Hepatocyte (in vitro differentiated cells): ENCODE data around the gene CEP131. TPM values are rescaled to one million over a fixed set of nuclear protein-coding genes. Genes with fewer than 3 reads are reported as not detected.

Experiments
- DNase-seq: peaks from one replicate; pipeline ENCODE4 v3.0.0-alpha.2; 2016; ENCODE audit warnings: low spot score
- H2AFZ ChIP-seq: fragments of 200-600 bp; sonication (generic); 2 replicates; pipeline ENCODE4 v1.6.0; 2016; ENCODE audit warnings: antibody characterized with exemption, mild to moderate bottlenecking
- H3K27ac ChIP-seq: fragments of 200-600 bp; sonication (generic); 2 replicates; pipeline ENCODE4 v1.5.1; 2016; ENCODE audit warnings: mild to moderate bottlenecking
- H3K27me3 ChIP-seq: fragments of 200-600 bp; sonication (generic); 2 replicates; pipeline ENCODE4 v1.6.1; 2016
- H3K36me3 ChIP-seq: fragments of 200-600 bp; sonication (generic); replicated peaks from 2 replicates; pipeline ENCODE4 v1.5.1; 2016; ENCODE audit warnings: low read depth; ENCODE audit not compliant: insufficient read depth
- H3K4me1 ChIP-seq: fragments of 200-600 bp; sonication (generic); 2 replicates; pipeline ENCODE4 v1.5.1; 2016; ENCODE audit warnings: mild to moderate bottlenecking, moderate library complexity; ENCODE audit not compliant: insufficient read depth
- H3K4me2 ChIP-seq: fragments of 200-600 bp; sonication (generic); 2 replicates; pipeline ENCODE4 v1.6.0; 2016
- H3K4me3 ChIP-seq: fragments of 200-600 bp; sonication (generic); 2 replicates; pipeline ENCODE4 v1.5.1; 2016; ENCODE audit warnings: mild to moderate bottlenecking
- H3K79me2 ChIP-seq: fragments of 200-600 bp; sonication (generic); 2 replicates; pipeline ENCODE4 v1.6.0; 2017; ENCODE audit warnings: mild to moderate bottlenecking
- H3K9me2 ChIP-seq: fragments of 200-600 bp; sonication (generic); replicated peaks from 2 replicates; pipeline ENCODE4 v1.6.0; 2017; ENCODE audit warnings: mild to moderate bottlenecking; ENCODE audit not compliant: insufficient read depth
- H3K9me3 ChIP-seq: fragments of 200-600 bp; sonication (generic); 2 replicates; pipeline ENCODE4 v1.5.1; 2016; ENCODE audit warnings: low read depth, mild to moderate bottlenecking
- H4K20me1 ChIP-seq: fragments of 200-600 bp; sonication (generic); 2 replicates; pipeline ENCODE4 v1.6.0; 2016; ENCODE audit warnings: mild to moderate bottlenecking; ENCODE audit not compliant: insufficient read depth, poor library complexity, severe bottlenecking
- EZH2 ChIP-seq: fragments of 200-600 bp; sonication (generic); IDR thresholded peaks from 2 replicates; pipeline ENCODE4 v1.6.1; 2016; ENCODE audit warnings: antibody characterized with exemption, mild to moderate bottlenecking, borderline replicate concordance
- EZH2phosphoT487 ChIP-seq: fragments of 200-600 bp; sonication (generic); IDR thresholded peaks from one replicate; pipeline ENCODE4 v1.6.1; 2018; ENCODE audit warnings: antibody characterized with exemption, mild to moderate bottlenecking, low read depth, moderate library complexity; ENCODE audit not compliant: unreplicated experiment, severe bottlenecking
- WGBS: methylation state at CpG from one replicate; pipeline ENCODE4 v1.1.6; 2016; ENCODE audit warnings: low lambda C conversion rate; ENCODE audit errors: missing lambda C conversion rate; 5-methylcytosine and 5-hydroxymethylcytosine counted together
- polyA plus RNA-seq: library from polyadenylated mRNA; unstranded; fragments of >200 nt; fragmentation: Nextera tagmentation; extraction: Ambion mirVana; gene quantifications from 2 replicates; pipeline ENCODE4 v1.2.1, GENCODE V29; 2016
- total RNA-seq: library from RNA; depleted of rRNA; stranded (reverse); fragments of >200 nt; gene quantifications from 2 replicates; pipeline ENCODE4 v1.2.3, GENCODE V29; 2014
- TF ChIP-seq, protein P1 (sequence below): fragments of 200-600 bp; sonication (generic); IDR thresholded peaks from 2 replicates; pipeline ENCODE4 v1.5.1; 2016; ENCODE audit warnings: antibody characterized with exemption, mild to moderate bottlenecking; ENCODE audit not compliant: poor library complexity

CEP131 gene
- total and polyA plus RNA-seq, 2 experiments from 2014 or later: 7.3 to 10.1 TPM

DNA sequence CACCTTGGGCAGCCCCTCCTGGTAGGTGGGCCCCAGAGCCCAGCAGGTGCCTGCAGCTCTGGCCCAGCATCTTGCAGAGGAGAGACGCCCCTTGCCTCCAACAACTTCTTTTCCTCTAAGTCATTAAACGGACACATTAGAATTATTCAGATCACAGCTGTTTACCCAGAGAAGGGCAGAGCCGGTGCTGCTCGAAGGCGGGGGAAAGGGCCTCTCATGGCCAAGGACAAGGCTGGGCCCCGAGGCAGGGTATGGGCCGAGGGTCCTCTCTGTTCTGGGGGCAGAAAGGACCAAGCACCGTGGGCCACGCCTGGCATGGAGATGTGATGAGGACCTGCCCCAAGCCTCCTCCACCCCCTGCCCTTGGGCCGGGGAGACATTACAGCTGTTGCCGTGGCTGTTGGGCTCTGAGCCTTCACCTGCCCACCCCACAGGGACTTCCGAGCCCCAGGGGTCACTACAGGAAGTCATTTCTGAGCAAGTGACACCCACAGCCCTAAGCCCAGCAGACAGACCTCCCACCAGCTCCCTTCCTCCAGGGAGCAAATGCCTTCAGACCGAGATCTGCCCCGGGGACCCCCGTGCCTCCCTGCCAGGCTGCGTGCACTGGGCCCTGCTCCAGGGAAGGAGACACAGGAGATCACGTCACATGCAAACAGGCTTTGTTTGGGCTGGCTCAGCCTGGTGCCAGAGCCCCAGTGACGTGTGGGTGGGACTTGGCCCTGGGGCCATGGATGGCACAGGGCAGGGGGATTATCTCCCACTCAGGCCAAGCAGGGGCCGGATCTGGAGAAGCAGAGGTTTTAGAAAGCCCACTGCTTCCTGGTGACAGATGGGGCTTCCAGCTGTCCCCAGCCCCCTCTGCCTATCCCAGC lies 58.2 kb downstream of the CEP131 start:
- H3K79me2 ChIP-seq: peaks cover 2% of the 10 kb centered on the region
- H4K20me1 ChIP-seq: no peaks in the 10 kb centered on the region
- DNase-seq: no peak
- no peak for TF ChIP-seq EZH2
- no peak for TF ChIP-seq EZH2phosphoT487
- TF ChIP-seq, protein P1, sequence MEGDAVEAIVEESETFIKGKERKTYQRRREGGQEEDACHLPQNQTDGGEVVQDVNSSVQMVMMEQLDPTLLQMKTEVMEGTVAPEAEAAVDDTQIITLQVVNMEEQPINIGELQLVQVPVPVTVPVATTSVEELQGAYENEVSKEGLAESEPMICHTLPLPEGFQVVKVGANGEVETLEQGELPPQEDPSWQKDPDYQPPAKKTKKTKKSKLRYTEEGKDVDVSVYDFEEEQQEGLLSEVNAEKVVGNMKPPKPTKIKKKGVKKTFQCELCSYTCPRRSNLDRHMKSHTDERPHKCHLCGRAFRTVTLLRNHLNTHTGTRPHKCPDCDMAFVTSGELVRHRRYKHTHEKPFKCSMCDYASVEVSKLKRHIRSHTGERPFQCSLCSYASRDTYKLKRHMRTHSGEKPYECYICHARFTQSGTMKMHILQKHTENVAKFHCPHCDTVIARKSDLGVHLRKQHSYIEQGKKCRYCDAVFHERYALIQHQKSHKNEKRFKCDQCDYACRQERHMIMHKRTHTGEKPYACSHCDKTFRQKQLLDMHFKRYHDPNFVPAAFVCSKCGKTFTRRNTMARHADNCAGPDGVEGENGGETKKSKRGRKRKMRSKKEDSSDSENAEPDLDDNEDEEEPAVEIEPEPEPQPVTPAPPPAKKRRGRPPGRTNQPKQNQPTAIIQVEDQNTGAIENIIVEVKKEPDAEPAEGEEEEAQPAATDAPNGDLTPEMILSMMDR: no peak
- H3K9me2 ChIP-seq: no peaks in the 10 kb centered on the region
- H3K27me3 ChIP-seq: no peaks in the 10 kb centered on the region
- H2AFZ ChIP-seq: no peak overlapping the region
- no peaks in the 10 kb centered on the region for H3K36me3 ChIP-seq
- H3K9me3 ChIP-seq: no peaks in the 10 kb centered on the region
- H3K27ac ChIP-seq: peak overlapping the region; percentile 79
- no peak overlapping the region for H3K4me3 ChIP-seq
- H3K4me2 ChIP-seq: peak overlapping the region; percentile 94
- peaks cover 20% of the 10 kb centered on the region for H3K4me1 ChIP-seq
- WGBS: 60% methylated on average over 18 of the region's 19 CpGs

DNA sequence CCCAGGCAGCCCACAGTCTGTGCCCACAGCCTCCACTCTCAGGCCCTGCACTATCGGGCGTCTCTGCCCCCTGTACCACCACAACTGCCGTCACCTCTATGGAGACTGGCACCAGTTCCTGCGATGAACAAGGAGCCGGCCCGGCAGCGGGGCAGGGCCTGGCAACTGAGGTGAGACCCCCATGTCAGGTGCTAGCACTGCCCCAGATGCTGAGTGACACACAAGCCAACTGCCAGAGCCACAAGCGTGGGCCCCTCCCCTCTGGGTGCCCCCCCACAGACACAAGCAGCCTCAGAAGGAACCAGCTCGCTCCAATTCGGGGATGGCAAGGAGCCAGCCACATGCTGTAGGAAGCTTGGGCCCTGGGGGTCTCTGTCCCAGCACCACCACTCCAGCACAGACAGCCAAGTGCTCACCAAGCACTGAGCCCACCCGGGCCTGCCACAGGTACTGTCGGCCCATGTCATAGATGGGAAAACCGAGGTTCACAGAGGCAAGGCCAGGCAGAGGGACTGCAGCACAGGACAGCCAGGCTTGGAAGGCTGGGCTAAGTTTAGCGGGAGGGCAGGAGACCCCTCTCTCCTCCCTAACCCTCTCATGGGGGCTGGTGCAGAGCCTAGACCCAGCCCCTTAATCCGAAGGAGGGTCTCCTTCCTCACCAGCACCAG lies 58.9 kb downstream of the CEP131 start:
- Histone ChIP-seq H3K9me3 (no peaks in the 10 kb centered on the region), H3K79me2 (peaks cover 2% of the 10 kb centered on the region), H3K4me1 (peaks cover 20% of the 10 kb centered on the region), H3K27me3 (no peaks in the 10 kb centered on the region), H3K27ac (no peak overlapping the region), H3K9me2 (no peaks in the 10 kb centered on the region), H4K20me1 (no peaks in the 10 kb centered on the region), H3K4me2 (peak overlapping the region; percentile 94), H3K36me3 (no peaks in the 10 kb centered on the region), H3K4me3 (no peak overlapping the region), H2AFZ (no peak overlapping the region)
- DNase-seq: no peak
- 96% methylated on average over 15 of the region's 15 CpGs for WGBS
- TF ChIP-seq EZH2: no peak
- TF ChIP-seq, protein P1: no peak

DNA sequence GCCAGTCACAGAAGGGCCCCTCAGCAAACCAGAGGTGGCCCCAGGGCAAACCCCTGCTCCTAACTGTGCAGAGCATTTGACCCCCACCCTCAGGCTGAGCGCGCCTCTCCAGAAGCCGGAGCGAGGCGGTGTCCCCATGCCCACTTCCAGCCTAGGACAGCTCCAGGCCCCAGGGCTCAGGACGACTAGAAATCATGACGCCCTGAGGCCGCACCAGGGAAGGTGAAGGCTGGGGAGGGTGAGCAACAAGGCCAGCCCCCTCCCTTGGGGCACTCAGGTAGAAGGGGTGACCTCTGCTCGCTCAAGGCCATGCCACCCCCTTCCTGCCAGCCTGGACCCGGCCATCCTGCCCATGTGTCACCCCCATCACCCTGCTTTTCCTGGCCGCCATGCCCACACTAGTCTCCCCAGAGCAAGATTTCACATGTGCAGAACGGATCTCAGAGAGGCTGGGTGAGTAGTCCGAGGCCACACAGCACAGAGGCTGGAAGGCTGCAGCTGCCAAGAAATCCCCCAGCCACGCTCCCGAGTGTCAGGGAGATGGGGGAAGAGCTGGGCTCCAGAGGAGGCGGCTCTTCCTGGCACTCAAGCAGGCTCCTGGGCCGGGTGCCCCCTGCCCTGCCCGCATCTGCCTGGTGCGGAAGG lies 59.6 kb downstream of the CEP131 start:
- Histone ChIP-seq H3K36me3 (no peaks in the 10 kb centered on the region), H3K4me2 (no peak overlapping the region), H3K4me3 (no peak overlapping the region), H3K27ac (no peak overlapping the region), H2AFZ (no peak overlapping the region), H3K4me1 (peaks cover 20% of the 10 kb centered on the region), H3K9me3 (no peaks in the 10 kb centered on the region), H4K20me1 (no peaks in the 10 kb centered on the region), H3K27me3 (no peaks in the 10 kb centered on the region), H3K79me2 (peaks cover 2% of the 10 kb centered on the region), H3K9me2 (no peaks in the 10 kb centered on the region)
- TF ChIP-seq EZH2: no peak
- TF ChIP-seq, protein P1: no peak
- no peak for TF ChIP-seq EZH2phosphoT487
- WGBS: 91% methylated on average over 19 of the region's 19 CpGs
- DNase-seq: no peak
